Upper lobe of right lung (tissue), 1 donor: Measurements from ENCODE around the gene CHN2. TPM values are rescaled to one million over a fixed set of nuclear protein-coding genes. Genes with fewer than 3 reads are reported as not detected.

Experiments
- ATAC-seq: fragments of 200-7000 bp; cut with Tn5 transposase; one replicate; pipeline ENCODE4 v1.9.1; 2020; ENCODE audit warnings: mild to moderate bottlenecking, moderate library complexity
- DNase-seq: peaks from one replicate; pipeline ENCODE4 v3.0.0-alpha.2; 2020
- H3K27ac ChIP-seq: fragments of 200-600 bp; one replicate; pipeline ENCODE4 v1.8.0; 2022
- H3K27me3 ChIP-seq: fragments of 200-600 bp; one replicate; pipeline ENCODE4 v1.8.0; 2022; ENCODE audit warnings: mild to moderate bottlenecking
- H3K36me3 ChIP-seq: fragments of 200-600 bp; one replicate; pipeline ENCODE4 v1.8.0; 2022
- H3K4me1 ChIP-seq: fragments of 200-600 bp; one replicate; pipeline ENCODE4 v1.8.0; 2022
- H3K4me3 ChIP-seq: fragments of 200-600 bp; one replicate; pipeline ENCODE4 v1.8.0; 2022; ENCODE audit warnings: mild to moderate bottlenecking
- H3K9me3 ChIP-seq: fragments of 200-600 bp; one replicate; pipeline ENCODE4 v1.8.0; 2022
- intact Hi-C: fragments of 100-400 bp; cut with DNase I; formaldehyde crosslinking; loops from one replicate; pipeline ENCODE4 v1.11.0; 2022
- total RNA-seq: library from RNA; stranded (reverse); fragmentation: NEBNext Ultra II Directional; extraction: Animal tissue kit (Norgen Biotek cat#: 25700); gene quantifications from one replicate; pipeline ENCODE4 v1.2.1, GENCODE V29; 2021
- TF ChIP-seq, protein P1 (sequence below): fragments of 200-600 bp; IDR thresholded peaks from one replicate; pipeline ENCODE4 v1.8.0; 2022; ENCODE audit warnings: antibody characterized with exemption
- donor health status: DM: no; HTN: yes; CAD: no; lungs with severe emphysema.

The CHN2 gene
- total RNA-seq, 1 donor from 2014 or later, result 14.4 TPM

GRCh38 chr7:29322023-29322712, 127.6 kb downstream of the CHN2 start:
- no peak overlapping the region for H3K27ac ChIP-seq
- TF ChIP-seq, protein P1, sequence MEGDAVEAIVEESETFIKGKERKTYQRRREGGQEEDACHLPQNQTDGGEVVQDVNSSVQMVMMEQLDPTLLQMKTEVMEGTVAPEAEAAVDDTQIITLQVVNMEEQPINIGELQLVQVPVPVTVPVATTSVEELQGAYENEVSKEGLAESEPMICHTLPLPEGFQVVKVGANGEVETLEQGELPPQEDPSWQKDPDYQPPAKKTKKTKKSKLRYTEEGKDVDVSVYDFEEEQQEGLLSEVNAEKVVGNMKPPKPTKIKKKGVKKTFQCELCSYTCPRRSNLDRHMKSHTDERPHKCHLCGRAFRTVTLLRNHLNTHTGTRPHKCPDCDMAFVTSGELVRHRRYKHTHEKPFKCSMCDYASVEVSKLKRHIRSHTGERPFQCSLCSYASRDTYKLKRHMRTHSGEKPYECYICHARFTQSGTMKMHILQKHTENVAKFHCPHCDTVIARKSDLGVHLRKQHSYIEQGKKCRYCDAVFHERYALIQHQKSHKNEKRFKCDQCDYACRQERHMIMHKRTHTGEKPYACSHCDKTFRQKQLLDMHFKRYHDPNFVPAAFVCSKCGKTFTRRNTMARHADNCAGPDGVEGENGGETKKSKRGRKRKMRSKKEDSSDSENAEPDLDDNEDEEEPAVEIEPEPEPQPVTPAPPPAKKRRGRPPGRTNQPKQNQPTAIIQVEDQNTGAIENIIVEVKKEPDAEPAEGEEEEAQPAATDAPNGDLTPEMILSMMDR, result no peak
- no peaks in the 10 kb centered on the region for H3K9me3 ChIP-seq
- intact Hi-C loops, result no loop called here
- no peaks in the 10 kb centered on the region for H3K36me3 ChIP-seq
- no peak overlapping the region for H3K4me3 ChIP-seq
- peaks cover 13% of the 10 kb centered on the region for H3K4me1 ChIP-seq
- no peaks in the 10 kb centered on the region for H3K27me3 ChIP-seq
- ATAC-seq, result no peak
- no peak for DNase-seq

GRCh38 chr7:29325476-29325875, 130.9 kb downstream of the CHN2 start:
- Histone ChIP-seq H3K27ac (no peak overlapping the region), H3K9me3 (no peaks in the 10 kb centered on the region), H3K4me3 (no peak overlapping the region), H3K4me1 (peaks cover 2% of the 10 kb centered on the region), H3K36me3 (no peaks in the 10 kb centered on the region), H3K27me3 (no peaks in the 10 kb centered on the region)
- ATAC-seq, result no peak
- DNase-seq, result no peak
- TF ChIP-seq, protein P1, result no peak
- intact Hi-C loops, result no loop called here

DNA sequence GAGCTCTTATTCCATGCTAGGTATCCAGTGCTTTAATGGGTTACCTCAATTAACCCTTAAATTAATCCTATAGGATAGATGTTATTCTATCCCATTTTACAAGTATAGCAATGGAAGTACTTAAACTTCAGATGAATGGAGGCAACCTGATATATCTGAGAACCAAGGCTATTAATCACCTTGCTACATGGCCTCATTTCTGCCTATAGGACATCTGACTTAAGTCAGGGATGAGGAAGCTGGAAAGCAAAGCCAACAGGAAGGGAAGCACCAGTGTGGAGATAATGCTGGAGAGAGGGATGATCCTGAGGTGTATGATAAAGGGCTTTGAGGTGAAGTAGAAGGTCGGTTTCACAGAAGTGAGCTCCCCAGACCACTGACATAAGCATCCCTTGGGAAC, 132.3 kb downstream of the CHN2 start:
- intact Hi-C loops, result no loop called here
- no peak for ATAC-seq
- TF ChIP-seq, protein P1, result no peak
- Histone ChIP-seq H3K9me3 (no peaks in the 10 kb centered on the region), H3K27me3 (no peaks in the 10 kb centered on the region), H3K27ac (no peak overlapping the region), H3K36me3 (no peaks in the 10 kb centered on the region), H3K4me3 (no peak overlapping the region), H3K4me1 (peaks cover 2% of the 10 kb centered on the region)
- no peak for DNase-seq

GRCh38 chr7:29327455-29327854, 132.9 kb downstream of the CHN2 start:
- Histone ChIP-seq H3K27me3 (no peaks in the 10 kb centered on the region), H3K36me3 (no peaks in the 10 kb centered on the region), H3K9me3 (no peaks in the 10 kb centered on the region), H3K27ac (no peak overlapping the region), H3K4me3 (no peak overlapping the region), H3K4me1 (peaks cover 7% of the 10 kb centered on the region)
- intact Hi-C loops, result no loop called here
- DNase-seq (no peak), ATAC-seq (no peak)
- TF ChIP-seq, protein P1, result no peak

GRCh38 chr7:29328045-29328444, 133.5 kb downstream of the CHN2 start:
- Histone ChIP-seq H3K4me3 (no peak overlapping the region), H3K4me1 (peaks cover 7% of the 10 kb centered on the region), H3K36me3 (no peaks in the 10 kb centered on the region), H3K9me3 (no peaks in the 10 kb centered on the region), H3K27me3 (no peaks in the 10 kb centered on the region), H3K27ac (no peak overlapping the region)
- ATAC-seq, result no peak
- intact Hi-C loops, result no loop called here
- DNase-seq, result no peak
- TF ChIP-seq, protein P1, result no peak

- DNase-seq (no peak), ATAC-seq (no peak)
- no peak overlapping the region for H3K27ac ChIP-seq
- H3K4me1 ChIP-seq, result peaks cover 7% of the 10 kb centered on the region
- H3K36me3 ChIP-seq, result no peaks in the 10 kb centered on the region
- H3K27me3 ChIP-seq, result no peaks in the 10 kb centered on the region
- no peaks in the 10 kb centered on the region for H3K9me3 ChIP-seq
- H3K4me3 ChIP-seq, result no peak overlapping the region
- TF ChIP-seq, protein P1, result no peak
- intact Hi-C loops, result no loop called here
These were observed 134.2 kb downstream of the CHN2 start for GRCh38 chr7:29328811-29329210.
